WTC11 (cell line): ENCODE data around the gene TESK2. TPM values are rescaled to one million over a fixed set of nuclear protein-coding genes. Genes with fewer than 3 reads are reported as not detected.

ENCODE experiments used
- ATAC-seq: fragments of 200-7000 bp; cut with Tn5 transposase; 2 replicates; pipeline ENCODE4 v1.10.0; 2021; ENCODE audit warnings: mild to moderate bottlenecking, moderate library complexity
- CTCF ChIA-PET: fragments of 300-600 bp; sonication (Branson Sonifier 250); formaldehyde crosslinking; loops from one replicate; lab custom pipeline; 2021; ENCODE audit warnings: antibody characterized with exemption; lab: Charles Lee
- POLR2A ChIA-PET: fragments of 350-600 bp; sonication (Branson Sonifier 250); formaldehyde crosslinking; loops from one replicate; lab custom pipeline; 2021; ENCODE audit warnings: antibody characterized with exemption; lab: Charles Lee
- DNase-seq: peaks from one replicate; pipeline ENCODE4 v3.0.0; 2021; ENCODE audit warnings: low spot score
- H3K27ac Mint-ChIP-seq: 2 replicates; pipeline ENCODE4 v1.8.0; 2021; ENCODE audit warnings: mixed read lengths
- H3K27me3 Mint-ChIP-seq: 2 replicates; pipeline ENCODE4 v1.8.0; 2021; ENCODE audit warnings: low read depth, mild to moderate bottlenecking, moderate library complexity, mixed read lengths
- H3K36me3 Mint-ChIP-seq: 2 replicates; pipeline ENCODE4 v1.8.0; 2021; ENCODE audit warnings: mixed read lengths
- H3K4me1 Mint-ChIP-seq: 2 replicates; pipeline ENCODE4 v1.8.0; 2022; ENCODE audit warnings: mixed read lengths
- H3K4me3 Mint-ChIP-seq: 2 replicates; pipeline ENCODE4 v1.8.0; 2021; ENCODE audit warnings: mild to moderate bottlenecking, moderate library complexity, mixed read lengths
- H3K9me3 Mint-ChIP-seq: 2 replicates; pipeline ENCODE4 v1.8.0; 2021; ENCODE audit warnings: mixed read lengths
- AFF4 ChIP-seq: sonication (generic); formaldehyde crosslinking; IDR thresholded peaks from 2 replicates; pipeline ENCODE4 v1.8.1; 2023; ENCODE audit warnings: mild to moderate bottlenecking, missing genetic modification reagents, borderline replicate concordance
- ELF4 ChIP-seq: sonication (generic); formaldehyde crosslinking; IDR thresholded peaks from 2 replicates; pipeline ENCODE4 v1.8.1; 2022; ENCODE audit warnings: low read depth, mild to moderate bottlenecking, moderate library complexity, missing genetic modification reagents
- FOXJ3 ChIP-seq: sonication (generic); formaldehyde crosslinking; IDR thresholded peaks from 2 replicates; pipeline ENCODE4 v1.9.0; 2021; ENCODE audit warnings: missing genetic modification reagents, mild to moderate bottlenecking, borderline replicate concordance
- FOXP4 ChIP-seq: sonication (generic); formaldehyde crosslinking; IDR thresholded peaks from 2 replicates; pipeline ENCODE4 v1.8.0; 2022; ENCODE audit warnings: mild to moderate bottlenecking, missing genetic modification reagents
- NR1H2 ChIP-seq: sonication (generic); formaldehyde crosslinking; IDR thresholded peaks from 2 replicates; pipeline ENCODE4 v1.9.0; 2021; ENCODE audit warnings: mild to moderate bottlenecking, moderate library complexity, missing genetic modification reagents
- RELA ChIP-seq: sonication (generic); formaldehyde crosslinking; IDR thresholded peaks from 2 replicates; pipeline ENCODE4 v1.8.1; 2022; ENCODE audit warnings: missing genetic modification reagents, mild to moderate bottlenecking, borderline replicate concordance
- ZNF512 ChIP-seq: sonication (generic); formaldehyde crosslinking; IDR thresholded peaks from 2 replicates; pipeline ENCODE4 v1.8.1; 2022; ENCODE audit warnings: missing genetic modification reagents, borderline replicate concordance
- total RNA-seq: library from RNA; stranded (reverse); gene quantifications from 3 replicates; pipeline ENCODE4 v1.2.3, GENCODE V29; 2021
- TF ChIP-seq, protein P1 (sequence below): fragments of 250-450 bp; sonication (Bioruptor Pico); IDR thresholded peaks from 2 replicates; pipeline ENCODE4 v1.9.0; 2021; ENCODE audit warnings: mild to moderate bottlenecking
- TF ChIP-seq, protein P2 (sequence below): fragments of 250-450 bp; sonication (Bioruptor Pico); conservative IDR thresholded peaks from 2 replicates; pipeline ENCODE4 v1.9.0; 2021; ENCODE audit warnings: mild to moderate bottlenecking
- TF ChIP-seq, protein P3 (sequence below): sonication (generic); formaldehyde crosslinking; IDR thresholded peaks from 2 replicates; pipeline ENCODE4 v1.8.0; 2022; ENCODE audit warnings: mild to moderate bottlenecking, missing genetic modification reagents

Gene TESK2
- total RNA-seq, 1 experiment from 2014 or later, result 13.3 TPM

DNA sequence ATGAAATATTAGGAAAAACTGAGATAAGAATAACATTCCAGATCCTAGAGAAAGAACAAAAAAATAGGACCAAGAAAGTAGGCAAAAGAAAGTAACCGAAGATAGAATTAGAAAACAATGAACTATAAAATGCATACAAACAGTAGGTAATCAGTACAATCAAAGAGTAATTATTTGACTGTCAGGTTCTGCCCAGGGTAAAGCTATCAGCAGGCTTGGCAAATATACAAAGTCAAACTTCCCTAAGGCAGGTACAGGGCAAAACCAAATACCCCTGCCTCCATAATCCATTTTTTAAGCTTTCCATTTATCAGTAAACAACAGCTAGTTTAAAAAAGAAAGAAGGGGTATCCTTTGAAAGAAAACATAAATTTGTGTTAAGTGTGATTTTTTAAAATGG is 44.4 kb downstream of the TESK2 start:
- ChIA-PET POLR2A (no interaction called here), CTCF (interaction anchor here (0.6 kb wide), 1 partner anchor 143 kb away, joined by 4 read pairs; no protein-coding TSS in a partner anchor)
- Mint-ChIP-seq H3K36me3 (no peaks in the 10 kb centered on the region), H3K4me1 (no peaks in the 10 kb centered on the region), H3K27me3 (no peaks in the 10 kb centered on the region), H3K27ac (no peak overlapping the region), H3K9me3 (peaks cover 9% of the 10 kb centered on the region; the same call in 1 of the 2 replicates), H3K4me3 (no peak overlapping the region)
- DNase-seq, result no peak
- ATAC-seq, result no peak
- TF ChIP-seq, protein P1, sequence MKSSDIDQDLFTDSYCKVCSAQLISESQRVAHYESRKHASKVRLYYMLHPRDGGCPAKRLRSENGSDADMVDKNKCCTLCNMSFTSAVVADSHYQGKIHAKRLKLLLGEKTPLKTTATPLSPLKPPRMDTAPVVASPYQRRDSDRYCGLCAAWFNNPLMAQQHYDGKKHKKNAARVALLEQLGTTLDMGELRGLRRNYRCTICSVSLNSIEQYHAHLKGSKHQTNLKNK (CRISPR knock-in tag), result no peak
- TF ChIP-seq ELF4, result no peak
- no peak for TF ChIP-seq NR1H2 (CRISPR knock-in tag)

DNA sequence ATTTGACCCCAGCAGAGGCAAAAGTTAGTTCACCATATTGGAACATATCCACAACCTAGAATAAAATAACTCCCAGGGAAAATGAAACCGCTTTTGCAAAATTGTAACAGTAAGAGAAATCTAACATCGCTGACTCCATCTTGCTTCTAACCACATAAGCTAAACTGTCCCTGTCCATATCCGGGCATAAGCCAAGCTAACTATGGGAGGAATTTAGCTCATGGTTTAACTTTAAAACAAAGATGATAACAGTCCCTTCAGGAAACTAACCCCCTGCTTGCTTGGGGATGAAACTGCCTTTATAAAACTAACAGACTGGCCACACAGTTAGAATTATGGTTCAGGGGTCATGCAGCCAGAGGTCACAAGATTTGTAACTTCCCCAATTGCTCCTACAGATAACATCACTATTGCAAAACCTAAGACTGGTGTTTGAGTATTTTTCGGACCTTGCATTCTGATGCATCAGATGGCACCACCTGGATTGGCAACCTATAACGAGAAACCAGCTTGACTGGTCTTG is 46.3 kb downstream of the TESK2 start:
- Mint-ChIP-seq H3K36me3 (no peaks in the 10 kb centered on the region), H3K4me1 (no peaks in the 10 kb centered on the region), H3K9me3 (peaks cover 9% of the 10 kb centered on the region; the same call in 1 of the 2 replicates), H3K4me3 (no peak overlapping the region), H3K27me3 (no peaks in the 10 kb centered on the region), H3K27ac (no peak overlapping the region)
- ATAC-seq (no peak), DNase-seq (no peak)
- POLR2A ChIA-PET, result no interaction called here
- CTCF ChIA-PET, result no interaction called here
- TF ChIP-seq ZNF512 (CRISPR knock-in tag) (no peak), RELA (no peak), FOXJ3 (no peak), FOXP4 (CRISPR knock-in tag) (no peak), AFF4 (no peak), ELF4 (no peak)
- TF ChIP-seq, protein P2, sequence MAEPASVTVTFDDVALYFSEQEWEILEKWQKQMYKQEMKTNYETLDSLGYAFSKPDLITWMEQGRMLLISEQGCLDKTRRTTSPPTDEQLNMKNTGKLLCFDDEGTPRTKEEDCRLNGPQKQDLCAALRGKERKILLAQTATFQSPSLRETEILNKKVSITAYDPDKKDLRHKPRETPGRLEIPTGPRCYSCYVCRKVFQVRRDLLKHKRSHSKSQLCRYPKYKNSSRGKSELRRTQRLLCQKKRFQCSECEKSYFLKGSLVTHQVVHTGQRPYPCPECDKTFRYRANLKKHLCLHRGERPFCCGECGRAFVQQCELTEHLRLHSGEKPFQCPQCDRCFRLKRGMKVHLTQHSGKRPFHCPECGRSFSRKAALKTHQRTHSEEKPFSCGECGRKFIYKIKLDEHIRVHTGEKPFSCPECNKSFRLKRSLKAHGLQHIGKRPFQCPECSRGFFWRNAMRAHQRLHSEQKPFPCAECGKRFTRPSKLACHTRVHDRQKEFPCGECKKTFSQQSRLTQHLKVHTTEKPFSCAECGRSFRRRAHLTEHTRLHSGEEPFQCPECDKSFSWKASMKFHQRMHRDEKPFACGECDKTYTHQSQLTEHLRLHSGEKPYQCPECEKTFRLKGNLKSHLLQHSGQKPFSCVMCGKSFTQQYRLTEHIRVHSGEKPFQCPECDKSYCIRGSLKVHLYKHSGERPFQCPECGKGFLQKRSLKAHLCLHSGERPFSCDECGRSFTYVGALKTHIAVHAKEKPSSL (CRISPR knock-in tag), result no peak
- TF ChIP-seq, protein P3, sequence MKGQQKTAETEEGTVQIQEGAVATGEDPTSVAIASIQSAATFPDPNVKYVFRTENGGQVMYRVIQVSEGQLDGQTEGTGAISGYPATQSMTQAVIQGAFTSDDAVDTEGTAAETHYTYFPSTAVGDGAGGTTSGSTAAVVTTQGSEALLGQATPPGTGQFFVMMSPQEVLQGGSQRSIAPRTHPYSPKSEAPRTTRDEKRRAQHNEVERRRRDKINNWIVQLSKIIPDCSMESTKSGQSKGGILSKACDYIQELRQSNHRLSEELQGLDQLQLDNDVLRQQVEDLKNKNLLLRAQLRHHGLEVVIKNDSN (CRISPR knock-in tag), result no peak
